Adrenal gland (tissue), 12 donors: ENCODE data around the gene GNS. TPM values are rescaled to one million over a fixed set of nuclear protein-coding genes. Genes with fewer than 3 reads are reported as not detected.

Experiments
- DNase-seq, 7 donors: peaks; one replicate each; pipeline ENCODE4 v3.0.0-alpha.2; 2019 to 2020
- H3K27ac ChIP-seq, 5 donors: fragments of 200-600 bp; sonication (generic) in 4 of 5; 1 replicate in 3 of 5; 2 replicates in 2 of 5; pipeline versions ENCODE4 v1.5.1 to v1.8.0; 2016 to 2020; ENCODE audit warnings: mild to moderate bottlenecking in 1 of 5
- H3K27me3 ChIP-seq: fragments of 200-600 bp; 2 replicates; pipeline ENCODE4 v1.8.0; 2021
- H3K36me3 ChIP-seq, 2 donors: fragments of 200-600 bp; replicated peaks in 1 of 2; 1 replicate in 1 of 2; 2 replicates in 1 of 2; pipeline versions ENCODE4 v1.5.1 to v1.8.0; 2018 to 2022
- H3K4me1 ChIP-seq, 2 donors: fragments of 200-600 bp; replicated peaks in 1 of 2; 1 replicate in 1 of 2; 2 replicates in 1 of 2; pipeline versions ENCODE4 v1.5.1 to v1.8.0; 2018 to 2021
- H3K4me3 ChIP-seq, 4 donors: fragments of 200-600 bp; sonication (generic) in 3 of 4; one replicate each; pipeline ENCODE4 v1.5.1; 2016 to 2018
- H3K9me3 ChIP-seq, 3 donors: fragments of 200-600 bp; sonication (generic) in 1 of 3; replicated peaks in 1 of 3; 1 replicate in 2 of 3; 2 replicates in 1 of 3; pipeline versions ENCODE4 v1.5.1 to v1.8.0; 2016 to 2021
- POLR2A ChIP-seq, 2 donors: fragments of 450-650 bp; IDR thresholded peaks; one replicate each; pipeline ENCODE4 v1.6.1; 2017; ENCODE audit warnings: antibody characterized with exemption in 2 of 2, mild to moderate bottlenecking in 2 of 2, moderate library complexity in 1 of 2
- WGBS, 4 donors: extraction: QIAGEN DNeasy Blood & Tissue Kit in 2 of 4; methylation state at CpG; one replicate each; pipeline versions ENCODE4 v1.1.5 to v1.1.7; 2013 to 2017; 5-methylcytosine and 5-hydroxymethylcytosine counted together
- intact Hi-C, 2 donors: fragments of 100-400 bp; cut with DNase I; formaldehyde crosslinking; loops; one replicate each; pipeline versions ENCODE4 v1.14.1 to v1.15.0; 2022 to 2023
- polyA plus RNA-seq, 3 donors: library from polyadenylated mRNA; stranded (reverse); fragments of 200-250 nt in 2 of 3; fragments of 350-450 nt in 1 of 3; fragmentation: Illumina TruSeq in 1 of 3; extraction: RNeasy Lipid Tissue Mini Kit (QIAGEN cat#74804) in 1 of 3; gene quantifications; one replicate each; pipeline ENCODE4 v1.2.3, GENCODE V29; 2013 to 2014
- total RNA-seq, 9 donors: library from RNA; depleted of rRNA in 4 of 9; stranded (reverse); fragments of >200 nt in 4 of 9; fragments of 120-200 nt in 1 of 9; fragmentation: NEBNext Ultra II Directional in 1 of 9; extraction: Animal tissue kit (Norgen Biotek cat#: 25700) in 1 of 9; gene quantifications; one replicate each; pipeline versions ENCODE4 v1.1.0 to v1.2.4, GENCODE V29; 2013 to 2023
- TF ChIP-seq, protein P1 (sequence below), 6 experiments: fragments of 450-650 bp in 4 of 6; fragments of 200-600 bp in 2 of 6; sonication (generic) in 1 of 6; IDR thresholded peaks; 1 replicate in 5 of 6; 2 replicates in 1 of 6; pipeline versions ENCODE4 v1.5.1 to v1.8.0; 2016 to 2021; ENCODE audit warnings: antibody characterized with exemption in 6 of 6, mild to moderate bottlenecking in 2 of 6, moderate library complexity in 1 of 6
- donor health status: healthy with polysubstance abuse.
- donor health status: Bipolar disorder and iron deficiency.
- donor health status: DM: yes; HTN: yes; CAD: no.
- donor health status: DM: no; HTN: no; CAD: no.
- donor health status: DM: no; HTN: no; CAD: no.
- donor health status: DM: yes; HTN: yes; CAD: no.

The GNS gene
- total and polyA plus RNA-seq, 12 donors, result 44.3 to 647 (median 567) TPM

DNA sequence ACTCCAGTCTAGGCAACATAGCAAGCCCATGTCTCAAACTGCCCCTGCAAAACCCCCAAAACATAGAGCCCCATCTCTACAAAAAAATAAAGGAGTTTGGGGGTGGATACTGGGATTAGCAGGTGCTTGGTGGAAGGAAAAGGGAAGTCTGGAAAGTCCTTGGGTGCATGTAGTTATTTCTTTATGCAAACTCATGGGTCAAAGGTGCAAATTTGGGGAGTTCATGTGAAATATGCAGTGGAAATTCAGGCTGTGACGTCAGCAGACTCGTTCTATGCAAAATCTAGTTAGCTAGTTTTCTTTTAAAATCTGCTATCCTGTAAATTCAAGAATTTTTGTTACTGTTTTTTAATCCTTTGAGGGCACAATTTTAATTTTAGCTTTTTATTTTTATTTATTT lies 51.3 kb downstream of the GNS start:
- H3K27me3 ChIP-seq, result no peaks in the 10 kb centered on the region
- no peaks in the 10 kb centered on the region for H3K9me3 ChIP-seq
- no peak overlapping the region for H3K4me3 ChIP-seq
- TF ChIP-seq, protein P1, sequence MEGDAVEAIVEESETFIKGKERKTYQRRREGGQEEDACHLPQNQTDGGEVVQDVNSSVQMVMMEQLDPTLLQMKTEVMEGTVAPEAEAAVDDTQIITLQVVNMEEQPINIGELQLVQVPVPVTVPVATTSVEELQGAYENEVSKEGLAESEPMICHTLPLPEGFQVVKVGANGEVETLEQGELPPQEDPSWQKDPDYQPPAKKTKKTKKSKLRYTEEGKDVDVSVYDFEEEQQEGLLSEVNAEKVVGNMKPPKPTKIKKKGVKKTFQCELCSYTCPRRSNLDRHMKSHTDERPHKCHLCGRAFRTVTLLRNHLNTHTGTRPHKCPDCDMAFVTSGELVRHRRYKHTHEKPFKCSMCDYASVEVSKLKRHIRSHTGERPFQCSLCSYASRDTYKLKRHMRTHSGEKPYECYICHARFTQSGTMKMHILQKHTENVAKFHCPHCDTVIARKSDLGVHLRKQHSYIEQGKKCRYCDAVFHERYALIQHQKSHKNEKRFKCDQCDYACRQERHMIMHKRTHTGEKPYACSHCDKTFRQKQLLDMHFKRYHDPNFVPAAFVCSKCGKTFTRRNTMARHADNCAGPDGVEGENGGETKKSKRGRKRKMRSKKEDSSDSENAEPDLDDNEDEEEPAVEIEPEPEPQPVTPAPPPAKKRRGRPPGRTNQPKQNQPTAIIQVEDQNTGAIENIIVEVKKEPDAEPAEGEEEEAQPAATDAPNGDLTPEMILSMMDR (IDR thresholded peaks at IDR 0.05), result no peak
- no peak for TF ChIP-seq POLR2A (IDR thresholded peaks at IDR 0.05)
- intact Hi-C loops, result no loop called here
- H3K36me3 ChIP-seq, result no peaks in the 10 kb centered on the region
- DNase-seq, result no peak
- H3K4me1 ChIP-seq, result peaks cover 0 to 6% of the 10 kb centered on the region in 2 donors
- WGBS, 4 donors, result 87 to 96% (median 94%) methylated on average over 2 of the region's 2 CpGs
- no peak overlapping the region for H3K27ac ChIP-seq

DNA sequence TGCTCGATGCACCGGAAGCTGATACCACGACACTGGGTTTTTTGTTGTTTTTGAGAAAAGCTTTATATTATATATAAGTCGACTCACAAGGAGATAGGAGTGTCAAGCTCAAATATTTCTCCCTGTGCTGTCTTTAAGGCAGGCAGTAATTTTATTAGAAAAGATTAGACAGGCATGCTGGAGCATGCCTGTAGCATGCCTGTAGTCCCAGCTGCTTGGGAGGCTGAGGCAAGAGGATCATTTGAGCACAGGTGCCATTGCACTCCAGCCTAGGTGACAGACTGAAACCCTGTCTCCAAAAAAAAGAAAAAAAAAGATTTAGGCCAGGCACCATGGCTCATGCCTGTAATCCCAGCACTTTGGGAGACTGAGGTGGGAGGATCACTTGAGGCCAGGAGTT lies 51.8 kb downstream of the GNS start:
- Histone ChIP-seq H3K4me1 (peaks cover 0 to 6% of the 10 kb centered on the region in 2 donors), H3K27ac (no peak overlapping the region), H3K36me3 (no peaks in the 10 kb centered on the region), H3K4me3 (no peak overlapping the region), H3K9me3 (no peaks in the 10 kb centered on the region), H3K27me3 (no peaks in the 10 kb centered on the region)
- TF ChIP-seq POLR2A (IDR thresholded peaks at IDR 0.05), result no peak
- TF ChIP-seq, protein P1 (IDR thresholded peaks at IDR 0.05), result no peak
- 86 to 93% (median 90%) methylated on average over 4 of the region's 4 CpGs for WGBS, 4 donors
- no peak for DNase-seq
- intact Hi-C loops, result no loop called here

DNA sequence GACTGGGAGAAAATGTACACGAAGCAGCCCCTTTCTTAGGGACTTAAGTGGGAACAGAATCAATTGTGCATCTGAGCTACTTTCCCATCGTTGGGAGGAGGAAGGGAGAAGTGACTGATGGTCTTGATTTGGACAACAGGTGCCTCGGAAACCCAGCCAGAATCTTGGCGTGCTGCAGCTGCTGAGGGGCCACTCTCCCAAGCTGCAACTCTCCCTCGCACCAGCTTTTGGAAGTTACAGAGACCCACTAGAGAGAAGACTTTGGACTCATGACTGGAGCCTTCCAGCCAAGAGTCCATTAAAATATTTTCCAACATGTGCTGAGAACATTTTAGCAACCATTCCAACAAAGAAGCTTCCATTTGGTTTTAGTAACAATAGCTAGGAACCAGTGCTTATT lies 52.3 kb downstream of the GNS start:
- Histone ChIP-seq H3K27ac (no peak overlapping the region), H3K4me1 (peaks cover 0 to 6% of the 10 kb centered on the region in 2 donors), H3K36me3 (no peaks in the 10 kb centered on the region), H3K4me3 (no peak overlapping the region), H3K9me3 (no peaks in the 10 kb centered on the region), H3K27me3 (no peaks in the 10 kb centered on the region)
- DNase-seq, result no peak
- WGBS, 4 donors, result 74 to 90% (median 84%) methylated on average over 5 of the region's 5 CpGs
- intact Hi-C loops, result no loop called here
- TF ChIP-seq, protein P1 (IDR thresholded peaks at IDR 0.05), result no peak
- no peak for TF ChIP-seq POLR2A (IDR thresholded peaks at IDR 0.05)

DNA sequence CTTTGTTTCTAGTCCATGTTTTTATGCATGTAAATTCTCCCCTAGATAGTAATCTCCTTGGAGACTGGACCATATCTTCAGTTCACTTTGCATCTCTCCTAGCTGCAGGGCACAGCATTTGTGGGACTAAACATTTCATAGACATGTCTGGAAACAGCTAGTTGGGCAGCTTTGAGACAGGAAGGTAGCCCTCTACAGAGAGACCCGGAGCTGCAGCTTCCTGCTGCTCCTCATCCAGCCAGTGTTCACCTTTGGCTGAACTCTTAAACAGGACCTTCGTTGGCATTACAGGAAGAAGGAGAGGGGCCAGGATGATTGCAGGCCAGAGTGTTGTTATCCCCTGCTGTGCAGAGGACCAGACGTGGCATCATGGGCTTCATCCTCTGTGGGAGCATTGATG lies 52.9 kb downstream of the GNS start:
- WGBS, 4 donors, result 37 to 49% (median 44%) methylated on average over 3 of the region's 3 CpGs
- Histone ChIP-seq H3K36me3 (no peaks in the 10 kb centered on the region), H3K4me3 (no peak overlapping the region), H3K27ac (peak overlapping the region in 1 of 5 donors; percentile 27), H3K27me3 (no peaks in the 10 kb centered on the region), H3K4me1 (peaks cover 0 to 6% of the 10 kb centered on the region in 2 donors), H3K9me3 (no peaks in the 10 kb centered on the region)
- TF ChIP-seq POLR2A (IDR thresholded peaks at IDR 0.05), result no peak
- TF ChIP-seq, protein P1 (IDR thresholded peaks at IDR 0.05), result no peak
- DNase-seq, result no peak
- intact Hi-C loops, result no loop called here
